Lower leg skin (tissue), 3 donors: ENCODE data around the gene CCDC181.

ENCODE experiments used
- POLR2A ChIP-seq, 2 donors: fragments of 450-650 bp; IDR thresholded peaks; one replicate each; pipeline ENCODE4 v1.6.1; 2016 to 2017; ENCODE audit warnings: antibody characterized with exemption in 2 of 2, mild to moderate bottlenecking in 1 of 2, moderate library complexity in 1 of 2
- TF ChIP-seq, protein P1 (sequence below), 3 donors: fragments of 450-650 bp; IDR thresholded peaks; one replicate each; pipeline ENCODE4 v1.5.1; 2016; ENCODE audit warnings: antibody characterized with exemption in 3 of 3, mild to moderate bottlenecking in 3 of 3, moderate library complexity in 2 of 3

DNA sequence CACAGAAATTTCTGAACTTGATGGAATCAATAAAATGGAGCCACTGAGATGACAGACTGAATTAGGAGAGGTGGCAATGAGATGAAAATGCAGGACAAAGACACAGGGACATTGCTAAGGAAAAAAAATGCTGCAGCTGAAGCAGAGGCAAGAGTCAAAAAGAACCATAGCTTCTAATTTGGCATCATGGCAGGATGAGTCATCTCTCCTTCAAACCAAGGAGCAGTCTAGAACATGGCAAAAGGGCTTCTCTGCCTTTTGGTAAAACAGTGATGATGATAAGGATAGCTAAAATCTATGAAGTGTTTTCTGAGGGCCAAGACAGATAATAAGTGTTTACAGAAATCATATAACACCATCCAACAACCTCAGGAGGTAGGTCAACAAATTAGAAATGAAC is 41.7 kb upstream of the CCDC181 start:
- TF ChIP-seq, protein P1, sequence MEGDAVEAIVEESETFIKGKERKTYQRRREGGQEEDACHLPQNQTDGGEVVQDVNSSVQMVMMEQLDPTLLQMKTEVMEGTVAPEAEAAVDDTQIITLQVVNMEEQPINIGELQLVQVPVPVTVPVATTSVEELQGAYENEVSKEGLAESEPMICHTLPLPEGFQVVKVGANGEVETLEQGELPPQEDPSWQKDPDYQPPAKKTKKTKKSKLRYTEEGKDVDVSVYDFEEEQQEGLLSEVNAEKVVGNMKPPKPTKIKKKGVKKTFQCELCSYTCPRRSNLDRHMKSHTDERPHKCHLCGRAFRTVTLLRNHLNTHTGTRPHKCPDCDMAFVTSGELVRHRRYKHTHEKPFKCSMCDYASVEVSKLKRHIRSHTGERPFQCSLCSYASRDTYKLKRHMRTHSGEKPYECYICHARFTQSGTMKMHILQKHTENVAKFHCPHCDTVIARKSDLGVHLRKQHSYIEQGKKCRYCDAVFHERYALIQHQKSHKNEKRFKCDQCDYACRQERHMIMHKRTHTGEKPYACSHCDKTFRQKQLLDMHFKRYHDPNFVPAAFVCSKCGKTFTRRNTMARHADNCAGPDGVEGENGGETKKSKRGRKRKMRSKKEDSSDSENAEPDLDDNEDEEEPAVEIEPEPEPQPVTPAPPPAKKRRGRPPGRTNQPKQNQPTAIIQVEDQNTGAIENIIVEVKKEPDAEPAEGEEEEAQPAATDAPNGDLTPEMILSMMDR (IDR thresholded peaks at IDR 0.05) = no peak
- no peak for TF ChIP-seq POLR2A (IDR thresholded peaks at IDR 0.05)
